IPS DF 6.9 (cell line): ENCODE data around the gene RCAN1.

Experiments used
- DNase-seq: peaks from one replicate; pipeline ENCODE4 v3.0.0-alpha.2; 2013; ENCODE audit warnings: low read depth, low spot score
- H3K27ac ChIP-seq: one replicate; pipeline ENCODE4 v1.5.1; 2013; ENCODE audit warnings: low read length, control low read depth
- H3K27me3 ChIP-seq: 2 replicates; pipeline ENCODE4 v1.6.1; 2013; ENCODE audit warnings: mild to moderate bottlenecking, low read length; ENCODE audit not compliant: control insufficient read depth, insufficient read depth
- H3K36me3 ChIP-seq: 2 replicates; pipeline ENCODE4 v1.6.1; 2013; ENCODE audit warnings: low read length; ENCODE audit not compliant: control insufficient read depth, insufficient read depth
- H3K4me1 ChIP-seq: 2 replicates; pipeline ENCODE4 v1.6.1; 2013; ENCODE audit warnings: low read length; ENCODE audit not compliant: control insufficient read depth, insufficient read depth
- H3K4me3 ChIP-seq: 2 replicates; pipeline ENCODE4 v1.5.1; 2013; ENCODE audit warnings: mild to moderate bottlenecking, low read length
- H3K9me3 ChIP-seq: 2 replicates; pipeline ENCODE4 v1.6.1; 2013; ENCODE audit warnings: low read length, inconsistent platforms; ENCODE audit not compliant: control insufficient read depth, insufficient read depth
- WGBS: extraction: QIAGEN DNeasy Blood & Tissue Kit; methylation state at CpG from one replicate; pipeline ENCODE4 v1.1.7; 2013; ENCODE audit warnings: mixed read lengths, missing lambda C conversion rate; ENCODE audit not compliant: insufficient read length, insufficient coverage; 5-methylcytosine and 5-hydroxymethylcytosine counted together

RCAN1 gene

DNA sequence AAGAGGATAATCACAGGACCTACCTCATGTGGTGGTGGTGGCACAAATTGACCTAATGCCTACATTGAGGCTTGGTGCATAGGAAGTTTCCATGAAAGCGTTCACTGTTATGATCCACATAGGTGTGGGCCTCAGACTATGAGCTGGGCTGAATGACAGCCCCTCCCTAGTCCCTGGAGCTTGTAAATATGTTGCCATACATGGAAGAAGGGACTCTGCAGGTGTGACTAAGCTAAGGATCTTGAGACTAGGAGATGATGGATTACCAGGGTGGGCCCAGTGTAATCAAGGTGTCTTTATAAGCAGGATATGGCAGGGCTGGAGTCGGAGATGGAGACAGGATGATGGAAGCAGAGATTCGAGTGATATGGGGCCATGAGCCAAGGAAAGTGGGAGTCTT lies 71.9 kb downstream of the RCAN1 start:
- Histone ChIP-seq H3K27me3 (no peaks in the 10 kb centered on the region), H3K36me3 (no peaks in the 10 kb centered on the region), H3K4me3 (no peak overlapping the region), H3K9me3 (no peaks in the 10 kb centered on the region), H3K27ac (no peak overlapping the region), H3K4me1 (no peaks in the 10 kb centered on the region)
- no peak for DNase-seq
- no CpG with 5 or more reads among the region's 3 CpGs for WGBS

DNA sequence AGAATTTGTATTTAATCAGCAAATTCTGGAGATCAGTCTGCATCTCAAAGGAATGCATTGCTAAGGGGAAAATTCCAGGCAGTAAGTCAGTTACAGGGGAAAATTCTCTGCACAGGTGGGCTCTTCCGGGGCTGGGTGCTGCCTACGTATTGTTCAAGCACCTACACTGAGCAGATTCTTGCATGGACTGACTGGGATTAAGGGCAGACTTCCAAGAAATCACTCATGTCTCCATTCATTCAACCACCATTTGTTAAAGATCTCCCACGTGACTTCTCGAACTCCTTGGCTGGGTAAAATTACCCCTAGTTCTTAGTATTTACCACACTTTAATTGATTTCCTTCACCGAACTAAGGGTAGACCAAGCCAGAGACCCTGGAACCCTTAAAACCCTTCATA lies 74.7 kb downstream of the RCAN1 start:
- Histone ChIP-seq H3K27ac (no peak overlapping the region), H3K36me3 (no peaks in the 10 kb centered on the region), H3K9me3 (no peaks in the 10 kb centered on the region), H3K27me3 (no peaks in the 10 kb centered on the region), H3K4me3 (no peak overlapping the region), H3K4me1 (no peaks in the 10 kb centered on the region)
- WGBS, result no CpG with 5 or more reads among the region's 5 CpGs
- no peak for DNase-seq

DNA sequence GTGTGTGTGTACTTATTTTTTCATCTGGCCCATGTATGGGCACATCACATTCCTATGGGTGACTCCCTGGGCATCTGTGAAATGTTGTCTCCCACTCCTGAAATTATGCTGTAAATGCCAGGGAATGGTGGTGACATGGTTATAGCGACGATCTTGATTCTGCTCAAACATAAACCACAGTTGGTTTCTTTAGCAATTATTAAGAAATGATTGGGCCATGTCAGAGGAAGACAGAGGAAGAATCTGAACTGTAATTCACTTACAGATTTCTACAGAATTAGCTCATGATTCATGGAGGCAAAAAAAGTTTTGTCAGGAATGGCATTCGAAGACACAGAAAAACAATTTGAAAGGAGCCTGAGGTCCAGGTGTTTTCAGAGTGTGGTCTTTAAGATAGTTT lies 77.1 kb downstream of the RCAN1 start:
- H3K27ac ChIP-seq, result no peak overlapping the region
- no peaks in the 10 kb centered on the region for H3K4me1 ChIP-seq
- no peaks in the 10 kb centered on the region for H3K36me3 ChIP-seq
- H3K27me3 ChIP-seq, result no peaks in the 10 kb centered on the region
- no peak for DNase-seq
- no peaks in the 10 kb centered on the region for H3K9me3 ChIP-seq
- no peak overlapping the region for H3K4me3 ChIP-seq
- no CpG with 5 or more reads among the region's 3 CpGs for WGBS

DNA sequence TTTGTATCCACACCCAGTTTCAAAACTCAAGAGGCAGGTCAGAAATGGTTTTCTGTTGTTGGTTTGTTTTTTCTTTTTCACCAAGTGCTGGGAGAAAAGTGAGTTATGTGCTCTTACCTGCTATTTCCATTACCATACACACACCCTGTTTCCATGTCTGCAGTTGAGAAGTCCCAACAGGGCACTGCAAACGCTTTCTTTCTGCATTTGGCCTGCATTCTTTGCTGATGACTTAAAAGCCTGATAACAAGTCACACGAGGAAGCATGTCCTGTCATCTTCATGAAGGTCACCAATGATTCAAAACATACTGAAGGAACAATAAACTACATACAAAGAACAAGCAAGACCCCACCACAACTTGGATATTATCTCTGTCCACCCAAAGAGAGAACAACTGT lies 78.1 kb downstream of the RCAN1 start:
- Histone ChIP-seq H3K9me3 (no peaks in the 10 kb centered on the region), H3K27me3 (no peaks in the 10 kb centered on the region), H3K4me3 (no peak overlapping the region), H3K4me1 (no peaks in the 10 kb centered on the region), H3K36me3 (no peaks in the 10 kb centered on the region), H3K27ac (no peak overlapping the region)
- no CpG with 5 or more reads among the region's 2 CpGs for WGBS
- no peak for DNase-seq

DNA sequence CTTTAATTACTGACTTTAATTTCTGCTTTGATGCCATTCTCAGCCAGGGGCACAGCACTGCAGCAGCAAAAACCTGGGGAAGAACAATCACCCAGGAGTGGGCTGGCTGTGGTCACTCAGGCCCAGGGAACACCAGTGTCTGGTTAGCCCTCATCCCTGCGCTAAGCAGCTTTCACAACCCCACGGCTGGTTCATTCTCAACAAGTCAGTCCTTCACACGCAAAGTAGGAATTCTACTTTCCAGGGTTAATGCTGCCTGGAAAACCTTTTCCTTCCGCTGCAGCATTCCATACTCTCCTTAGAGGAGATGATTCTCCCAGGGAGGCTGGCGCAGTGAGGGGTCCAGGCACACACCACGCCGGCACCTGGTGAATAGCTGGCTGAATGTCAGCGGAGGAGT lies 78.6 kb downstream of the RCAN1 start:
- Histone ChIP-seq H3K4me3 (no peak overlapping the region), H3K27ac (no peak overlapping the region), H3K9me3 (no peaks in the 10 kb centered on the region), H3K27me3 (no peaks in the 10 kb centered on the region), H3K36me3 (no peaks in the 10 kb centered on the region), H3K4me1 (no peaks in the 10 kb centered on the region; the same call in 1 of the 2 replicates)
- DNase-seq, result no peak
- WGBS, result no CpG with 5 or more reads among the region's 8 CpGs

DNA sequence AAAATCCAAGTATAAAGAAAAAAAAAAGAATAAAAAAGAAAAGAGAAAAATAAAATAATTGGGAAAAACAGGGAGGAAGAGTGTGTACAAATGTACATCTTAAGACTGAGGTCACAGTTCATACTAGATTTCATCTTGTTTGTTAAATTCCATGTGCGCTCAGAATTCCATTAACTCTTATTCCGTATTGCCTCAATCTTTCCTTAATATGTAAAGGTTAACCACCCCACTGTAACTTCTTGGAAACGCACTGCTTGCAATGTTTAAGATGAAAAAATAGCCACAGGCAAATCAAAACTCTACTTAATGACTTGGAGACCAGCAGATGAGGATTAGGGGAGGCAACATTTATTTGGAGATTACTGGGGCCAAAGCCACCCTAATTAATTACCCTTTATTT lies 79.0 kb downstream of the RCAN1 start:
- H3K27ac ChIP-seq, result no peak overlapping the region
- H3K4me3 ChIP-seq, result no peak overlapping the region
- H3K4me1 ChIP-seq, result peaks cover 1% of the 10 kb centered on the region; the same call in 1 of the 2 replicates
- H3K36me3 ChIP-seq, result no peaks in the 10 kb centered on the region
- no peak for DNase-seq
- WGBS, result no CpG with 5 or more reads among the region's 3 CpGs
- H3K27me3 ChIP-seq, result no peaks in the 10 kb centered on the region
- H3K9me3 ChIP-seq, result no peaks in the 10 kb centered on the region

DNA sequence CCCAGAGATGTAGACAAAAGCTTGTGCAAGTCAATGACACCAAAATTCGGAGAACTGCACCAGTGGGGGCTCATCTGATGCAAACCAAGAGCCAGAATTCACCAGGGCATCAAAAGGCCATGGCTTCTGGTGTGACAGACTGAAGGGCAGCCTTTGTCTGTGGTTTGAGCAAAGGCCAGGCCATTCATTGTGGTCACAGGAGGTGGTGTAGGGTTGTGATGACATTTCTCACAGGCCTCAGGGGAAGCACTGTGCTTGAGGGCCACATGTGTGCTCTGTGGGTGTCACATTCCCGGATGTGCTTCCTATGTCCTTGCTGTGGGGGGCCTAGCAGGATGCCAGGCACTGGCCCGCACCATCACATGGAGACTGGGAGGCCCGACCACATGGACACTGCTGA lies 80.4 kb downstream of the RCAN1 start:
- H3K27ac ChIP-seq, result no peak overlapping the region
- no CpG with 5 or more reads among the region's 4 CpGs for WGBS
- H3K4me1 ChIP-seq, result peaks cover 1% of the 10 kb centered on the region; the same call in 1 of the 2 replicates

DNA sequence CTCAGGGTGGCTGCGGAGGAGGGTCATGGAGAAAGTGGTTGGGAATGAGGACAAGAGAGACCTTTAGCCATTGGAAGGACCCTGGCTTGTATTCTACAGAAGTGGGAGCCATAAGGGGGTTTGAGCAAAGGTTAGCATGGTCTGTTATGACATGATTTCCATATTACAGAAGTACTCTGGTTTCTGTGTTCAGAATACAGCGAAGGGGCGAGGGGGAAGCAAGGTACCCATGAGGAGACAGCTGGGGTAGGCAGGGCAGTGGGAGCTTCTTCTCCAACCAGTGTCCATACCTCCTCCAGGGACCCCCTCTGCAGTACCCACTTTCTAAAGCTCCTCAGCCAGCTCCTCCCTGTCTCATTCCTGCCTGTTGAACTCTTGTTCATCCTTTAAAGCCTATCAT lies 81.0 kb downstream of the RCAN1 start:
- H3K9me3 ChIP-seq, result no peaks in the 10 kb centered on the region
- H3K27ac ChIP-seq, result no peak overlapping the region
- WGBS, result no CpG with 5 or more reads among the region's 3 CpGs
- no peaks in the 10 kb centered on the region for H3K36me3 ChIP-seq
- no peak for DNase-seq
- no peak overlapping the region for H3K4me3 ChIP-seq
- H3K27me3 ChIP-seq, result no peaks in the 10 kb centered on the region
- H3K4me1 ChIP-seq, result peaks cover 1% of the 10 kb centered on the region; the same call in 1 of the 2 replicates

More for the DNA sequence above, 80.4 kb downstream of the RCAN1 start:
- DNase-seq, result no peak
- H3K27me3 ChIP-seq, result no peaks in the 10 kb centered on the region
- no peak overlapping the region for H3K4me3 ChIP-seq
- H3K9me3 ChIP-seq, result no peaks in the 10 kb centered on the region
- no peaks in the 10 kb centered on the region for H3K36me3 ChIP-seq

DNA sequence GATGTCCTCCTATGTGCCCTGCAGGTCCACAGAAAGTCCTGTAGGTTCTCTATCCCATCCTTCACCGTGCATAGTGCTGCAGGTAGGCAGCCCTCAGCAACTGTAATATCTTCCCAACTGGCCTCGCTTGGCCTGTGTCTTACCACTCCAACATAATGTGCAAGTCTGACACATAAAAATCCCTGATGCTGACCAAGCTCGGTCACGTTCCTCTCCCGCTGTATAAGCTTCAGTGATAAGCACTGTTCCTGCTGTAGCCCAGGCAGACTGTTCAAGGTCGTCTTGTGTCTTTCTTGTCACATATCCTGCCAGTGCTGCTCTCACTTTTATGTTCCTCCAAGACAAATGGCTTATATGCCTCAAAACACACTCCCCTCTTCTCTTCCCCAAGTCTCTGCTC lies 83.5 kb downstream of the RCAN1 start:
- no peak for DNase-seq
- H3K27ac ChIP-seq, result no peak overlapping the region
- no peaks in the 10 kb centered on the region for H3K36me3 ChIP-seq
- H3K4me1 ChIP-seq, result peaks cover 1% of the 10 kb centered on the region; the same call in 1 of the 2 replicates
- H3K4me3 ChIP-seq, result no peak overlapping the region
- H3K9me3 ChIP-seq, result no peaks in the 10 kb centered on the region
- no peaks in the 10 kb centered on the region for H3K27me3 ChIP-seq
- WGBS, result no CpG with 5 or more reads among the region's 6 CpGs

DNA sequence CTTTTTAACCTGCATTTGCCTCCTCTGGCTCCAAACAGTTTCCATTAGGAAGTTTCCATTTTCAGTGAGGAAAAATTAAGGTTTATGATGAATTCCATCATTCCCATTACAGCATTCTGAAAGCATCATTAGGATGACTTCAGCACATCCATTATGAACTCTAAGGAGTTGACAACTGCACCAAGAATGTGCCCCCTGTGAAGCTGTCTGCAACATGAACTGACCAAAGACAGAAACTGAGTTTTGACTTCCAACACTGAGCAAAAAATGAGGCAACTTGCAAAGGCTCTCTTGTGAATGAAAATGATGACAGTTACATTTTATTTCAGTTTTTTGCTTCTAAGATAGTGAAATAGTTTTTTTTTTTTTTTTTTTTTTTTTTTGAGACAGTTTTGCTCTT lies 84.7 kb downstream of the RCAN1 start:
- Histone ChIP-seq H3K27ac (no peak overlapping the region), H3K36me3 (no peaks in the 10 kb centered on the region), H3K4me3 (no peak overlapping the region), H3K4me1 (peaks cover 1% of the 10 kb centered on the region; the same call in 1 of the 2 replicates), H3K27me3 (no peaks in the 10 kb centered on the region), H3K9me3 (no peaks in the 10 kb centered on the region)
- DNase-seq, result no peak

DNA sequence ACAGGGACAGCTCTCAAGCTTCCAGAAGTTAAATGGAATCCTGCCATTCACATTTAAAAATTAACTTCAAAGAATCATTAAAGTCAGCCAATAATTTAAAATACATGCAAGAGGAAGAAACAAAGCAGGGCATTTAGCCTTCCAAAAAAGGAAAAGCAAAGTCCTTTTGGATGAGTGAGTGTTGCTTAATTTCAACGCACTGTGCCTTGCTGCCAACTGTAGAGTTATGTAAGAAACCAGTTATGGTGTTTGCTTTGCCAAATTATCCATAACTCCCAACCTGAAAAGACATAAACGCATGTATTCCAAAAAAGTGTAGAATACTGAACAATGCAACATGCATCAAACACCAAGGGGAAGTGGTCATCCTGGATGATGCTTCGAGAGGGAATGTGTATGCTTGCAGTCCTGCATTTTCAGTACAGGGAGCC lies 86.8 kb downstream of the RCAN1 start:
- H3K27ac ChIP-seq, result no peak overlapping the region
- no peaks in the 10 kb centered on the region for H3K27me3 ChIP-seq
- no peak overlapping the region for H3K4me3 ChIP-seq
- no peak for DNase-seq
- no peaks in the 10 kb centered on the region for H3K9me3 ChIP-seq
- H3K36me3 ChIP-seq, result no peaks in the 10 kb centered on the region
- peaks cover 1% of the 10 kb centered on the region for H3K4me1 ChIP-seq
- no CpG with 5 or more reads among the region's 3 CpGs for WGBS
